IPS-NIHi7 (cell line): ENCODE measurements around the gene CALHM4.
"Not testable (repeated sequence)": the region's sequence is repeated elsewhere in the genome, so short reads cannot be mapped to it uniquely, and the experiment has no call there.

Source experiments
- DNase-seq: peaks from one replicate; pipeline ENCODE4 v3.0.0; 2012; ENCODE audit warnings: mixed read lengths; ENCODE audit errors: extremely low spot score

The CALHM4 gene

GRCh38 chr6:116572162-116572561, 18.6 kb downstream of the CALHM4 start:
- peak; percentile 31 for DNase-seq

- no peak for DNase-seq
Observed at GRCh38 chr6:116575227-116575626, 21.7 kb downstream of the CALHM4 start.

GRCh38 chr6:116577486-116577885, 23.9 kb downstream of the CALHM4 start:
- no peak for DNase-seq

- no peak for DNase-seq
Observed at GRCh38 chr6:116578335-116578734, 24.8 kb downstream of the CALHM4 start.

- DNase-seq = no peak
Observed at GRCh38 chr6:116579143-116579542, 25.6 kb downstream of the CALHM4 start.

- no peak for DNase-seq
Observed at GRCh38 chr6:116580198-116580597, 26.6 kb downstream of the CALHM4 start.

GRCh38 chr6:116586276-116586675, 32.7 kb downstream of the CALHM4 start:
- DNase-seq = no peak

- DNase-seq = no peak
Observed at GRCh38 chr6:116586738-116587137, 33.2 kb downstream of the CALHM4 start.

- no peak for DNase-seq
Observed at GRCh38 chr6:116595247-116595646, 41.7 kb downstream of the CALHM4 start.

- DNase-seq = peak; percentile 44
Observed at GRCh38 chr6:116596815-116597214, 43.3 kb downstream of the CALHM4 start.

- not testable (repeated sequence) for DNase-seq
Observed at GRCh38 chr6:116603916-116604315, 50.4 kb downstream of the CALHM4 start.

GRCh38 chr6:116604868-116605267, 51.3 kb downstream of the CALHM4 start:
- not testable (repeated sequence) for DNase-seq

GRCh38 chr6:116605935-116606334, 52.4 kb downstream of the CALHM4 start:
- DNase-seq = no peak
